Brain microvascular endothelial cell (primary cell): ENCODE data around the gene VWF.
"Not testable (repeated sequence)": the region's sequence is repeated elsewhere in the genome, so short reads cannot be mapped to it uniquely, and the experiment has no call there.

Experiments used
- DNase-seq: peaks from one replicate; pipeline ENCODE4 v3.0.0-alpha.2; 2020
- H3K27ac ChIP-seq: fragments of 250-450 bp; sonication (Bioruptor Pico); 2 replicates; pipeline ENCODE4 v1.5.1; 2020; ENCODE audit warnings: mild to moderate bottlenecking, moderate library complexity
- H3K27me3 ChIP-seq: fragments of 250-450 bp; sonication (Bioruptor Pico); replicated peaks from 2 replicates; pipeline ENCODE4 v1.5.1; 2020; ENCODE audit warnings: mild to moderate bottlenecking
- H3K36me3 ChIP-seq: fragments of 250-450 bp; sonication (Bioruptor Pico); replicated peaks from 2 replicates; pipeline ENCODE4 v1.5.1; 2020; ENCODE audit warnings: mild to moderate bottlenecking
- H3K4me3 ChIP-seq: 2 replicates; pipeline ENCODE4 v1.5.1; 2011; ENCODE audit warnings: low read depth, mild to moderate bottlenecking, control low read depth, low read length, moderate library complexity
- CTCF ChIP-seq: IDR thresholded peaks from 2 replicates; pipeline ENCODE4 v1.5.1; 2011; ENCODE audit warnings: low read depth, mild to moderate bottlenecking, moderate library complexity, low read length, control low read depth, inconsistent platforms; ENCODE audit errors: missing control alignments
- in situ Hi-C: cut with HindIII; loops from 2 replicates; pipeline ENCODE4 v1.10.0; 2017; ENCODE audit warnings: low sequenced_read_pairs, low pct_ligation_motif_present

The VWF gene

GRCh38 chr12:6146951-6147350 is 22.5 kb upstream of the VWF start:
- Histone ChIP-seq H3K36me3 (no peaks in the 10 kb centered on the region), H3K27me3 (no peaks in the 10 kb centered on the region), H3K4me3 (no peak overlapping the region), H3K27ac (no peak overlapping the region)
- in situ Hi-C loops = no loop called here
- no peak for DNase-seq
- no peak for TF ChIP-seq CTCF

DNA sequence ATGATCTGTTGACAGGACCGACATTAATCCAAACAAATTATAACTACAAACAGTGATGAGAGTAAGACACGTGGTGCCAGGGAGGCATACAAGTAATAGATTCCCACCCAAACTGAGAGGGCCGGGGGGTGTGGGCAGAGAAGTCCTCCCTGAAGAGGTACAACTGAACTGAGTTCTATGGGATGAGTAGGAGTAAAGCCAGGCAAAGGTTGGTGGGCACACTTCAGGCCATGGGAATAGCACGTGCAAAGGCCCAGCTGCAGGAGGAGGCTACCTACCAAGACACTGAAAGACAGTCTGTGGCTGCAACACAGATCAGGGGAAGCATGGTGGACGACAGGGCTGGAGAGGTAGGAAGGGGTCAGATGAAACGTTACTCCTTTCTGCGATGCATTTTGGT is 22.0 kb upstream of the VWF start:
- in situ Hi-C loops = no loop called here
- Histone ChIP-seq H3K27me3 (no peaks in the 10 kb centered on the region), H3K36me3 (no peaks in the 10 kb centered on the region), H3K4me3 (no peak overlapping the region), H3K27ac (no peak overlapping the region)
- TF ChIP-seq CTCF = no peak
- DNase-seq = no peak

DNA sequence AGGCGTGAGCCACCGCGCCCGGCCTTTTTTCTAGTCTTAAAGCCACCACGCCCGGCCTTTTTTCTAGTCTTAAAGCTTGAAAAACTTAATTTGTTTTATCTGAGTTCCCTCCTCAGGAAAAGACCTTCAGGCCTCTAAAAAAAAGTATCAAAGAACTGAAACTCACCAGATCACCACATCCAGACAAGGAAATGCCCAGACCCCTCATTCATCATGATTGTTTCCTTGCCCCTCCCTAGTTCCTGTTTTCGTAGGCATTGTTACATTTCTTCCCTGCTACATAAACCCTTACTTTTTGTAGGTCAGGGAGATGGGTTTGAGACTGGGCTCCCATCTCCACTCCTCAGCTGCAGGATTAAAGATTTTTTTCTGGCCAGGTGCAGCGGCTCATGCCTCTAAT is 21.1 kb upstream of the VWF start:
- Histone ChIP-seq H3K27ac (no peak overlapping the region), H3K27me3 (no peaks in the 10 kb centered on the region)
- in situ Hi-C loops = no loop called here

DNA sequence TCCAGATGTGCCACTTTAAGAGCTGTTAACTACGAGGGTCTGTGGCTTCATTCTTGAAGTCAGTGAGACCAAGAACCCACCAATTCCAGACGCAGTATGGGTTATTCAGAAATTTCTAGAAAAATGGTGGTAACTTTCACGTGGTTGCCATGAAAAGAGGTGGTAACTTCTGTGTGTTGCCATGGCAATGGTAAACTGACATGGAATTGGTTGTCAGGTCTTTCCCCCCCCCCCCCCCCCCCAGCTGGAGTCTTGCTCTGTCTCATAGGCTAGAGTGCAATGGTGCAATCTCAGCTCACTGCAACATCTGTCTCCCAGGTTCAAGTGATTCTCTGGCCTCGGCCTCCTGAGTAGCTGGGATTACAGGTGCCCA is 18.8 kb upstream of the VWF start:
- no peak for TF ChIP-seq CTCF
- no peak overlapping the region for H3K27ac ChIP-seq
- H3K4me3 ChIP-seq = no peak overlapping the region
- no peak for DNase-seq
- no peaks in the 10 kb centered on the region for H3K27me3 ChIP-seq
- no peaks in the 10 kb centered on the region for H3K36me3 ChIP-seq
- in situ Hi-C loops = no loop called here

More for the DNA sequence above, 21.1 kb upstream of the VWF start:
- H3K4me3 ChIP-seq = no peak overlapping the region
- no peak for DNase-seq
- no peaks in the 10 kb centered on the region for H3K36me3 ChIP-seq
- no peak for TF ChIP-seq CTCF

- H3K36me3 ChIP-seq, DNase-seq, H3K27me3 ChIP-seq, H3K4me3 ChIP-seq, H3K27ac ChIP-seq, in situ Hi-C loops: not testable (repeated sequence)
These were observed 18.2 kb upstream of the VWF start for GRCh38 chr12:6142368-6143302.

DNA sequence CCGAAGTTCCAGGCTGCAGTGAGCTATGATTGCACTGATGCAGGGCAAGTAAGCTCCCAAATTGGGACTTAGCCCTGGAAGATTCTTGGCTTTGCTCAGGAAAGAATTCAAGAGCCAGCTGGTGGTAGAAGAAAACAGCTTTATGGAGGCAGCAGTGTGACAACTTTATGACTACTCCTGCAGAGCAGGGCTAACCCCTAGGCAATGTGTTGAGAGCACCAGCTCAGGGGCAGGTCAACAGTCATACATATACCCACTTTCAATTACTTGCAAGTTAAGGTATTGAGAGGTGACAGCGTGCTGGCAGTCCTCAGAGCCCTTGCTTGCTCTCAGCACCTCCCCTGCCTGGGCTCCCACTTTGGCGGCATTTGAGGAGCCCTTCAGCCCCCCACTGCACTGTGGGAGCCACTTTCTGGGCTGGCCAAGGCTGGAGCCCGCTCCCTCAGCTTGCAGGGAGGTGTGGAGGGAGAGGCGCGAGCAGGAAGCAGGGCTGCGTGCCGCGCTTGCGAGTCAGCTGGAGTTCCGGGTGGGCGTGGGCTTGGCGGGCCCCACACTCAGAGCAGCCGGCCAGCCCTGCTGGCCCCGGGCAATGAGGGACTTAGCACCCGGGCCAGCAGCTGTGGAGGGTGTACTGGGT is 17.4 kb upstream of the VWF start:
- in situ Hi-C loops, H3K27me3 ChIP-seq, DNase-seq, H3K4me3 ChIP-seq, H3K36me3 ChIP-seq: not testable (repeated sequence)
- peak overlapping the region; percentile 22 for H3K27ac ChIP-seq
